Epithelial cell of esophagus (primary cell): Measurements from ENCODE around the gene NT5C.
A peak's percentile ranks its signal among the peaks of the same experiment; 100 is the strongest.

ENCODE experiments used
- DNase-seq: peaks from one replicate; pipeline ENCODE4 v3.0.0; 2010; ENCODE audit warnings: low read depth
- H3K4me3 ChIP-seq: 2 replicates; pipeline ENCODE4 v1.5.1; 2011; ENCODE audit warnings: mild to moderate bottlenecking, low read length, control low read depth
- CTCF ChIP-seq: IDR thresholded peaks from 2 replicates; pipeline ENCODE4 v1.5.1; 2011; ENCODE audit warnings: low read depth, mild to moderate bottlenecking, low read length, control low read depth, inconsistent platforms; ENCODE audit not compliant: insufficient read depth; ENCODE audit errors: missing control alignments

NT5C gene

GRCh38 chr17:75124819-75125162 lies 6.8 kb downstream of the NT5C start:
- no peak overlapping the region for H3K4me3 ChIP-seq
- DNase-seq: no peak
- no peak for TF ChIP-seq CTCF

DNA sequence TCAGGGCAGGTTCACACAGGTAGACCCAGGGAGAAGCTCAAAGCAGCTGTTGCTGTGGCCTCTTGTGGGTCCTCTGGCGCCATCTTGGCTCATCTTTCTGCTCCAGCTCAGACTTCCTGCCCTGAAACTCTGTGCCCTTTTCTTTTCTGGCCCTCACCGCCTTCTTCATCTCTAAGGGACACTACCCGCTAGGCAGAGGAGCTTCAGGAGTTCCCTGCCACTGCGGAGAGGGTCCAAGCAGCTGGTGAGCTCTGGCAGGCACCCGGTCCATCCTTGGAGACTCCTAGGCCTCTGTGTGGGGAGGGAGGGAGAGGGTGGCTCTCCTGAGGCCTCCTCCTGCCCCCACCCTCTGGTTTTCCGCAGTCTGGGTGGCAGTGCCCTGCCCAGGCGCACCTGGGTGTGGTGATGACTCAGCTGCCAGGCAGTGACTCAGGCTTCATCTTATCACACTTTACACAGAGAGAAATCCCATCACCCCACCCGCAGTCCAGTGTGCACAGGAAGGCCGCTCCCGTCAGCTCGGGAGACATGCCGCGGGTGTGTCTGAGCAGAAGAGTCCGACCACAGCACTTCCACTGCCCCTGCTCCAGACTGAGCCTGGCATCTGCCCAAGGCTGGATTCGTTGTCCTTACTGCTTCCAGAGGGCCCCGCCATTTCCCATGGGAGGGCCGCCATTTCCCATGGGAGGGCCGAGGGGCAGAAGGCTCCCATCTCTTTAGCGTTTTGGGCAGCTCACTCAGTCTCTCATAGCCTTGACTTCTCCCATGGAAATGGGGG lies 7.3 kb downstream of the NT5C start:
- TF ChIP-seq CTCF: no peak
- peak; percentile 99 for DNase-seq
- H3K4me3 ChIP-seq: no peak overlapping the region

GRCh38 chr17:75118307-75118706 lies 13.2 kb downstream of the NT5C start:
- no peak for DNase-seq
- no peak for TF ChIP-seq CTCF

DNA sequence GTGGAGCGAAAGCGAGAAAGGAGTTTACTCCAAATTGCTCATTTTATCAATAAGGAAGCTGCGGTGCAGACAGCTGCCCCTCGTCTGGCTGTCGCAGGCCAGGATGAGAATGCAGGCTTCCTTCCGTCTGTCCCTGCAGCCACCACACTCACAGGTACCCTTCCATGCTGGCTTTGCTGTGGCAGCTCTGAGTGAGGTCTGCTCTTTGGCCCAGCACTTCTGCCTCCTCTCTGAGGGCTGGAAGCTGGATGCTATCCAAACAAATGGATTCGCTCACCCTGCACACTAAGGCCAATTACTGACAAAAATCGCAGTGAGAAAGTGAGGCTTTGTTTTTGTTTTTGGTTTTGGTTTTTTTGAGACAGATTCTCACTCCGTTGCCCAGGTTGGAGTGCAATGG lies 14.8 kb downstream of the NT5C start:
- no peak for TF ChIP-seq CTCF
- no peak overlapping the region for H3K4me3 ChIP-seq
- no peak for DNase-seq

More at GRCh38 chr17:75118307-75118706, 13.2 kb downstream of the NT5C start:
- no peak overlapping the region for H3K4me3 ChIP-seq

DNA sequence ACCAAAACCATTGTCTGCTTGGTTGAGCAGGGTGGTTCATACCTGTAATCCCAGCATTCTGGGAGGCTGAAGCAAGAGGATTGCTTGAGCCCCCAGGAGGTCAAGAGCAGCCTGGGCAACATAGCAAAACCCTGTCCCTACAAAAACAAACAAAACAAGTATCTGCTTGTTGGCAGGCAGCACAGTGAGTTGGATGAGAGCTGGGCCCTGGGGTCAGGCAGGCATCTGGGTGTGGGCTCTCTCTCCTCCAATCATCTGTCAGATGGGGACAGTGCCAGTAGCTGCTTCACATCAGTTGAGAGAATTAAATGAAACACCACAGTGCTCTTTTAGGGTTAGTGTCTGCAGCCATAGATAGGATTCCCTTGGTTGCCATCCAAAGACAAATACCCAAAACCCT lies 16.0 kb downstream of the NT5C start:
- no peak for DNase-seq
- TF ChIP-seq CTCF: no peak
- no peak overlapping the region for H3K4me3 ChIP-seq

- H3K4me3 ChIP-seq: peak overlapping the region; percentile 39
- TF ChIP-seq CTCF: no peak
- peak; percentile 40 for DNase-seq
Measured at GRCh38 chr17:75114552-75115314, 16.8 kb downstream of the NT5C start.
